ENCODE data around the gene VTCN1. TPM values are rescaled to one million over a fixed set of nuclear protein-coding genes. Genes with fewer than 3 reads are reported as not detected.
"Not testable (repeated sequence)": the region's sequence is repeated elsewhere in the genome, so short reads cannot be mapped to it uniquely, and the experiment has no call there.

Gene VTCN1, protein sequence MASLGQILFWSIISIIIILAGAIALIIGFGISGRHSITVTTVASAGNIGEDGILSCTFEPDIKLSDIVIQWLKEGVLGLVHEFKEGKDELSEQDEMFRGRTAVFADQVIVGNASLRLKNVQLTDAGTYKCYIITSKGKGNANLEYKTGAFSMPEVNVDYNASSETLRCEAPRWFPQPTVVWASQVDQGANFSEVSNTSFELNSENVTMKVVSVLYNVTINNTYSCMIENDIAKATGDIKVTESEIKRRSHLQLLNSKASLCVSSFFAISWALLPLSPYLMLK
- total RNA-seq, result not detected

GRCh38 chr1:117210831-117211261 lies at the start of gene VTCN1:
Gene VTCN1, minus strand, starts transcription at chr1:117210927. Its CDS starts 72 bp downstream, at chr1:117210855.
- Mint-ChIP-seq H3K36me3 (no peaks in the 10 kb centered on the region), H3K27ac (no peak within 1 kb of the TSS), H3K27me3 (peaks cover 12% of the 10 kb centered on the region), H3K4me1 (ENCODE audit: low read depth) (no peaks in the 10 kb centered on the region), H3K4me3 (no peak within 1 kb of the TSS), H3K9me3 (no peaks in the 10 kb centered on the region)
- CTCF ChIA-PET, result no interaction called here
- no peak for DNase-seq
- POLR2A ChIA-PET, result no interaction called here
- intact Hi-C loops (cut with micrococcal nuclease), result no loop called here

DNA sequence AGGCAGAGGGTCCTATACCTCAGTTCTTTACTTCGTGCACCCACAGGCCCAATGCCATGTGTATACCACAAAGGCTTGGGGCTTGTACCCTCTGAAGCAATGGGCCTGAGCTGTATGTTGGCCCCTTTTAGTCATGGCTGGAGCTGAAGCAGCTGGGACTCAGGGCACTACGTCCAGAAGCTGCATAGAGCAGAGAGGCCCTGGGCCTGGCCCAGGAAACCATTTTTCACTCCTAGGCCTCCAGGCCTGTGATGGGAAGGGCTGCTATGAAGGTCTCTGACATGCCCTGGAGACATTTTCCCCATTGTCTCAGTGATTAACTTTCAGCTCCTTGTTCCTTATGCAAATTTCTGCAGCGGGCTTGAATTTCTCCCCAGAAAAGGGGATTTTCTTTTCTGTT lies 48.1 kb upstream of the VTCN1 start:
- H3K4me3 Mint-ChIP-seq, result no peak overlapping the region
- POLR2A ChIA-PET, result no interaction called here
- peaks cover 13% of the 10 kb centered on the region for H3K9me3 Mint-ChIP-seq
- peaks cover 4% of the 10 kb centered on the region for H3K36me3 Mint-ChIP-seq
- peaks cover 5% of the 10 kb centered on the region for H3K27me3 Mint-ChIP-seq
- intact Hi-C loops (cut with micrococcal nuclease), result no loop called here
- no peak overlapping the region for H3K27ac Mint-ChIP-seq
- H3K4me1 Mint-ChIP-seq (ENCODE audit: low read depth), result no peaks in the 10 kb centered on the region
- DNase-seq, result no peak
- CTCF ChIA-PET, result no interaction called here

DNA sequence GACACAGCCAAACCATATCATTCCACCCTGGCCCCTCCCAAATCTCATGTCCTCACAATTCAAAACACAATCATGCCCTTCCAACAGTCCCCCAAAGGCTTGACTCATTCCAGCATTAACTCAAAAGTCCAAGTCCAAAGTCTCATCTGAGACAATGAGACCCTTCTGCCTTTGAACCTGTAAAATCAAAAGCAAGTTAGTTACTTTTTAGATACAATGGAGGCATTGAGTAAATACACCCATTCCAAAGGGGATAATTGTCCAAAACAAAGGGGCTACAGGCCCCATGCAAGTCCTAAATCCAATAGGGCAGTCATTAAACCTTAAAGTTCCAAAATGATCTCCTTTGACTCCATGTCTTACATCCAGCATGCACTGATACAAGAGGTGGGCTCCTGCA lies 47.3 kb upstream of the VTCN1 start:
- POLR2A ChIA-PET, H3K36me3 Mint-ChIP-seq: not testable (repeated sequence)

GRCh38 chr1:117257291-117257690 lies 46.6 kb upstream of the VTCN1 start:
- ChIA-PET POLR2A (no interaction called here), CTCF (no interaction called here)
- Mint-ChIP-seq H3K27me3 (peaks cover 5% of the 10 kb centered on the region), H3K9me3 (peaks cover 13% of the 10 kb centered on the region), H3K27ac (no peak overlapping the region), H3K4me1 (ENCODE audit: low read depth) (no peaks in the 10 kb centered on the region), H3K4me3 (no peak overlapping the region), H3K36me3 (peaks cover 4% of the 10 kb centered on the region)
- intact Hi-C loops (cut with micrococcal nuclease), result no loop called here
- DNase-seq, result no peak

More for the DNA sequence above, 47.3 kb upstream of the VTCN1 start:
- H3K27ac Mint-ChIP-seq; H3K4me3 Mint-ChIP-seq; CTCF ChIA-PET; DNase-seq; H3K4me1 Mint-ChIP-seq (ENCODE audit: low read depth); H3K27me3 Mint-ChIP-seq; intact Hi-C loops (cut with micrococcal nuclease): not testable (repeated sequence)
- peaks cover 13% of the 10 kb centered on the region for H3K9me3 Mint-ChIP-seq

- no peaks in the 10 kb centered on the region for H3K9me3 Mint-ChIP-seq
- H3K27ac Mint-ChIP-seq, result no peak overlapping the region
- DNase-seq, result no peak
- no peaks in the 10 kb centered on the region for H3K36me3 Mint-ChIP-seq
- no peak overlapping the region for H3K4me3 Mint-ChIP-seq
- CTCF ChIA-PET, result no interaction called here
- no peaks in the 10 kb centered on the region for H3K4me1 Mint-ChIP-seq (ENCODE audit: low read depth)
- POLR2A ChIA-PET, result no interaction called here
- peaks cover 4% of the 10 kb centered on the region for H3K27me3 Mint-ChIP-seq
- intact Hi-C loops (cut with micrococcal nuclease), result no loop called here
Observed at GRCh38 chr1:117250061-117250606, 39.4 kb upstream of the VTCN1 start.

- Mint-ChIP-seq H3K36me3 (no peaks in the 10 kb centered on the region), H3K27me3 (peaks cover 25% of the 10 kb centered on the region), H3K4me1 (ENCODE audit: low read depth) (no peaks in the 10 kb centered on the region), H3K4me3 (no peak overlapping the region), H3K27ac (no peak overlapping the region), H3K9me3 (no peaks in the 10 kb centered on the region)
- POLR2A ChIA-PET, result no interaction called here
- no peak for DNase-seq
- CTCF ChIA-PET, result no interaction called here
- intact Hi-C loops (cut with micrococcal nuclease), result no loop called here
Observed at GRCh38 chr1:117244971-117245370, 34.2 kb upstream of the VTCN1 start.

DNA sequence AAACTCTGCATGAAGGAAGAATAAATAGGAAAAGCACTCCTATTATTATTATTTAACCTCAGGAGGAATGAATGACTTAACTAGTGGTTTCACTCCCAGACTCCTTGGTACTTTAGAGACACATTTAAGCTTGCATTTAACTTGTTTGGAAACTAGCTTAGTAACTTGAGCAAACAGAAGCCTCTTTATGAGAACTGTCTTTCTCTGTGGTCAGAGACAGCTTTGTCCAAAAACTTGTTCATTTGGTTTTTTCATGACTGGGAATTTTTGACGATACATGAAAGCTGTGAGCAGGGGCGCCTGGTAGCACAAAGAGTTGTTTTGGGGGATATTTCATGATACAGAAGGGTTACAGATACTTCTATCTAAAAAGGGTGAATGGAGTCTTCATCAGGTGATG lies 33.6 kb upstream of the VTCN1 start:
- Mint-ChIP-seq H3K9me3 (no peaks in the 10 kb centered on the region), H3K4me3 (no peak overlapping the region), H3K36me3 (no peaks in the 10 kb centered on the region), H3K27ac (no peak overlapping the region), H3K27me3 (peaks cover 25% of the 10 kb centered on the region), H3K4me1 (ENCODE audit: low read depth) (no peaks in the 10 kb centered on the region)
- DNase-seq, result no peak
- CTCF ChIA-PET, result no interaction called here
- POLR2A ChIA-PET, result no interaction called here
- intact Hi-C loops (cut with micrococcal nuclease), result no loop called here

GRCh38 chr1:117241512-117241911 lies 30.8 kb upstream of the VTCN1 start:
- H3K36me3 Mint-ChIP-seq, result no peaks in the 10 kb centered on the region
- H3K27me3 Mint-ChIP-seq, result peaks cover 31% of the 10 kb centered on the region
- intact Hi-C loops (cut with micrococcal nuclease), result no loop called here
- H3K4me3 Mint-ChIP-seq, result no peak overlapping the region
- ChIA-PET POLR2A (no interaction called here), CTCF (no interaction called here)
- H3K27ac Mint-ChIP-seq, result no peak overlapping the region
- H3K4me1 Mint-ChIP-seq (ENCODE audit: low read depth), result no peaks in the 10 kb centered on the region
- H3K9me3 Mint-ChIP-seq, result no peaks in the 10 kb centered on the region
- no peak for DNase-seq

GRCh38 chr1:117240547-117240946 lies 29.8 kb upstream of the VTCN1 start:
- Mint-ChIP-seq H3K9me3 (no peaks in the 10 kb centered on the region), H3K27me3 (peaks cover 31% of the 10 kb centered on the region), H3K27ac (no peak overlapping the region), H3K4me3 (no peak overlapping the region), H3K36me3 (no peaks in the 10 kb centered on the region), H3K4me1 (ENCODE audit: low read depth) (no peaks in the 10 kb centered on the region)
- POLR2A ChIA-PET, result no interaction called here
- intact Hi-C loops (cut with micrococcal nuclease), result no loop called here
- DNase-seq, result no peak
- CTCF ChIA-PET, result no interaction called here

GRCh38 chr1:117239467-117239866 lies 28.7 kb upstream of the VTCN1 start:
- no peak for DNase-seq
- peaks cover 29% of the 10 kb centered on the region for H3K27me3 Mint-ChIP-seq
- ChIA-PET POLR2A (no interaction called here), CTCF (no interaction called here)
- no peaks in the 10 kb centered on the region for H3K36me3 Mint-ChIP-seq
- H3K27ac Mint-ChIP-seq, result no peak overlapping the region
- H3K9me3 Mint-ChIP-seq, result no peaks in the 10 kb centered on the region
- H3K4me3 Mint-ChIP-seq, result no peak overlapping the region
- H3K4me1 Mint-ChIP-seq (ENCODE audit: low read depth), result no peaks in the 10 kb centered on the region
- intact Hi-C loops (cut with micrococcal nuclease), result no loop called here

GRCh38 chr1:117237726-117238381 lies 27.1 kb upstream of the VTCN1 start:
- intact Hi-C loops (cut with micrococcal nuclease), result no loop called here
- ChIA-PET POLR2A (no interaction called here), CTCF (no interaction called here)
- Mint-ChIP-seq H3K9me3 (no peaks in the 10 kb centered on the region), H3K4me3 (no peak overlapping the region), H3K4me1 (ENCODE audit: low read depth) (no peaks in the 10 kb centered on the region), H3K36me3 (no peaks in the 10 kb centered on the region), H3K27me3 (peaks cover 24% of the 10 kb centered on the region), H3K27ac (no peak overlapping the region)
- no peak for DNase-seq

- H3K9me3 Mint-ChIP-seq, result no peaks in the 10 kb centered on the region
- H3K4me1 Mint-ChIP-seq (ENCODE audit: low read depth), result no peaks in the 10 kb centered on the region
- POLR2A ChIA-PET, result no interaction called here
- DNase-seq, result no peak
- no peaks in the 10 kb centered on the region for H3K36me3 Mint-ChIP-seq
- no peak overlapping the region for H3K27ac Mint-ChIP-seq
- intact Hi-C loops (cut with micrococcal nuclease), result no loop called here
- H3K27me3 Mint-ChIP-seq, result peaks cover 15% of the 10 kb centered on the region
- no peak overlapping the region for H3K4me3 Mint-ChIP-seq
- CTCF ChIA-PET, result interaction anchor here (0.6 kb wide), 1 partner anchor 163 kb away, joined by 3 read pairs; no protein-coding TSS in a partner anchor
Observed at GRCh38 chr1:117235863-117236465, 25.2 kb upstream of the VTCN1 start.

DNA sequence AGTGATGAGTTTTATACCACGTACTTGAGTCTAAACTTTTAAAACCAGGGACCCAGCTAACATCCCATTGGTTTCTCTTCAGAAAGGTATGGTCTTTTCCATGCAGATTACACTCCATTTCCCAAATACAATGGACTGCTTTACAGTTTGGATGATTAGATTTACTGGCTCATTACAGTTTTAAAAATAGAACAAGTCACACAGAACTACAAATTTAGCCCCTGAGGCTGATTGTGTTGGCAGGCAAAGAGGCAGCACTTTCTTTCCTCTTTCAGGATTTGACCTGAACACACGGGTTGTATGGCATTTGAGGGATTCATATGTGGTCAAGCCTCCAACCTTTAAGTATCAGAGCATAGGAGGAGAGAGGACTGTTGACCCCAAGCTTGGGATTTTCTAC lies 21.8 kb upstream of the VTCN1 start:
- Mint-ChIP-seq H3K27ac (no peak overlapping the region), H3K9me3 (no peaks in the 10 kb centered on the region), H3K36me3 (no peaks in the 10 kb centered on the region), H3K4me3 (no peak overlapping the region), H3K4me1 (ENCODE audit: low read depth) (no peaks in the 10 kb centered on the region), H3K27me3 (peaks cover 8% of the 10 kb centered on the region)
- ChIA-PET CTCF (no interaction called here), POLR2A (no interaction called here)
- intact Hi-C loops (cut with micrococcal nuclease), result no loop called here
- DNase-seq, result no peak

Data from activated CD4-positive, alpha-beta memory T cell treated with anti-CD3 and anti-CD28 coated beads for 36 hours (primary cell).